Stomach (tissue), 9 donors: ENCODE measurements around the gene HOXB3. TPM values are rescaled to one million over a fixed set of nuclear protein-coding genes. Genes with fewer than 3 reads are reported as not detected.
"Not testable (repeated sequence)": the region's sequence is repeated elsewhere in the genome, so short reads cannot be mapped to it uniquely, and the experiment has no call there.

ENCODE experiments used
- DNase-seq, 2 donors: peaks; one replicate each; pipeline versions ENCODE4 v3.0.0 to v3.0.0-alpha.2; 2013 to 2019
- H3K27ac ChIP-seq, 5 donors: fragments of 200-600 bp in 4 of 5; sonication (generic) in 4 of 5; one replicate each; pipeline ENCODE4 v1.5.1; 2013 to 2019; ENCODE audit warnings: mild to moderate bottlenecking in 1 of 5, moderate library complexity in 1 of 5
- H3K27me3 ChIP-seq, 3 donors: fragments of 200-600 bp; sonication (generic); one replicate each; pipeline ENCODE4 v1.5.1; 2017 to 2019; ENCODE audit warnings: mixed run types in 1 of 3
- H3K36me3 ChIP-seq, 4 donors: fragments of 200-600 bp; sonication (generic); 1 replicate in 3 of 4; 2 replicates in 1 of 4; pipeline ENCODE4 v1.5.1; 2016 to 2019
- H3K4me1 ChIP-seq, 4 donors: fragments of 200-600 bp; sonication (generic); one replicate each; pipeline ENCODE4 v1.5.1; 2016 to 2019
- H3K4me3 ChIP-seq, 4 donors: fragments of 200-600 bp; sonication (generic) in 3 of 4; one replicate each; pipeline ENCODE4 v1.5.1; 2016 to 2019; ENCODE audit warnings: mild to moderate bottlenecking in 1 of 4
- H3K9me3 ChIP-seq, 4 donors: fragments of 200-600 bp; sonication (generic); one replicate each; pipeline ENCODE4 v1.5.1; 2016 to 2019
- CTCF ChIP-seq, 7 experiments: fragments of 450-650 bp in 4 of 7; fragments of 200-600 bp in 3 of 7; sonication (generic) in 3 of 7; IDR thresholded peaks; one replicate each; pipeline ENCODE4 v1.5.1; 2016 to 2019; ENCODE audit warnings: antibody characterized with exemption in 7 of 7, control low read depth in 2 of 7, mild to moderate bottlenecking in 1 of 7
- EP300 ChIP-seq: sonication (generic); formaldehyde crosslinking; IDR thresholded peaks from one replicate; pipeline ENCODE4 v1.6.1; 2017; ENCODE audit warnings: antibody characterized with exemption
- POLR2A ChIP-seq, 4 donors: fragments of 450-650 bp; IDR thresholded peaks; one replicate each; pipeline ENCODE4 v1.6.1; 2016; ENCODE audit warnings: antibody characterized with exemption in 4 of 4, control low read depth in 2 of 4, mild to moderate bottlenecking in 1 of 4, moderate library complexity in 1 of 4
- POLR2AphosphoS5 ChIP-seq, 3 donors: sonication (generic); formaldehyde crosslinking; IDR thresholded peaks; one replicate each; pipeline ENCODE4 v1.6.1; 2016; ENCODE audit warnings: antibody characterized with exemption in 3 of 3
- WGBS, 5 donors: extraction: QIAGEN DNeasy Blood & Tissue Kit in 3 of 5; methylation state at CpG; one replicate each; pipeline versions ENCODE4 v1.1.5 to v1.1.7; 2013 to 2018; 5-methylcytosine and 5-hydroxymethylcytosine counted together
- intact Hi-C: fragments of 100-400 bp; cut with DNase I; formaldehyde crosslinking; loops from one replicate; pipeline ENCODE4 v1.15.1; 2023; ENCODE audit warnings: low total_unique reads
- polyA plus RNA-seq, 3 donors: library from polyadenylated mRNA; stranded (reverse); fragments of 200-250 nt; gene quantifications; one replicate each; pipeline ENCODE4 v1.2.3, GENCODE V29; 2013
- total RNA-seq, 5 donors: library from RNA; depleted of rRNA; stranded (reverse); fragments of >200 nt; gene quantifications; one replicate each; pipeline versions ENCODE4 v1.1.0 to v1.2.3, GENCODE V29; 2014 to 2016
- donor health status: healthy with polysubstance abuse.
- donor health status: Bipolar disorder and iron deficiency.
- donor health status: healthy.

HOXB3 gene
- total and polyA plus RNA-seq, 8 donors: 2.8 to 77.6 (median 10.3) TPM

- no peaks in the 10 kb centered on the region for H3K36me3 ChIP-seq
- H3K4me1 ChIP-seq: peaks cover 0 to 13% (median 4%) of the 10 kb centered on the region in 4 donors
- TF ChIP-seq POLR2AphosphoS5 (IDR thresholded peaks at IDR 0.05) (no peak), EP300 (no peak), CTCF (IDR thresholded peaks at IDR 0.05) (no peak), POLR2A (IDR thresholded peaks at IDR 0.05) (no peak)
- H3K27me3 ChIP-seq: peaks cover 0 to 92% (median 29%) of the 10 kb centered on the region in 3 donors
- intact Hi-C loops: no loop called here
- peak overlapping the region in 1 of 4 donors; percentile 26 for H3K4me3 ChIP-seq
- no peak for DNase-seq
- H3K27ac ChIP-seq: no peak overlapping the region
- 30 to 50% (median 35%) methylated on average over 6 of the region's 6 CpGs for WGBS, 5 donors
- no peaks in the 10 kb centered on the region for H3K9me3 ChIP-seq
These were observed 76.2 kb downstream of the HOXB3 start for GRCh38 chr17:48513666-48514455.

GRCh38 chr17:48513097-48513496 is 76.9 kb downstream of the HOXB3 start:
- intact Hi-C loops: no loop called here
- Histone ChIP-seq H3K9me3 (no peaks in the 10 kb centered on the region), H3K4me3 (peak overlapping the region in 1 of 4 donors; percentile 26), H3K27ac (no peak overlapping the region), H3K36me3 (no peaks in the 10 kb centered on the region), H3K27me3 (peaks cover 0 to 92% (median 25%) of the 10 kb centered on the region in 3 donors), H3K4me1 (peaks cover 0 to 13% (median 4%) of the 10 kb centered on the region in 4 donors)
- 22 to 48% (median 32%) methylated on average over 7 of the region's 7 CpGs for WGBS, 5 donors
- DNase-seq: peak in 1 of 2 donors; percentile 47
- TF ChIP-seq POLR2A (IDR thresholded peaks at IDR 0.05): no peak

GRCh38 chr17:48510761-48511604 is 79.1 kb downstream of the HOXB3 start:
- H3K9me3 ChIP-seq: no peaks in the 10 kb centered on the region
- WGBS, 5 donors: 75 to 83% (median 83%) methylated on average over 7 of the region's 7 CpGs
- no peak for DNase-seq
- H3K4me3 ChIP-seq: no peak overlapping the region
- H3K27ac ChIP-seq: no peak overlapping the region
- intact Hi-C loops: no loop called here
- H3K36me3 ChIP-seq: no peaks in the 10 kb centered on the region
- H3K27me3 ChIP-seq: peaks cover 0 to 81% (median 19%) of the 10 kb centered on the region in 3 donors
- TF ChIP-seq EP300 (no peak), POLR2A (IDR thresholded peaks at IDR 0.05) (no peak), POLR2AphosphoS5 (IDR thresholded peaks at IDR 0.05) (no peak), CTCF (IDR thresholded peaks at IDR 0.05) (no peak)
- H3K4me1 ChIP-seq: peaks cover 0 to 17% (median 5%) of the 10 kb centered on the region in 4 donors

- Histone ChIP-seq H3K36me3 (no peaks in the 10 kb centered on the region), H3K4me1 (peaks cover 0 to 22% (median 8%) of the 10 kb centered on the region in 4 donors), H3K27ac (no peak overlapping the region), H3K9me3 (no peaks in the 10 kb centered on the region), H3K27me3 (peaks cover 0 to 75% (median 17%) of the 10 kb centered on the region in 3 donors), H3K4me3 (no peak overlapping the region)
- WGBS, 5 donors: 78 to 98% (median 92%) methylated on average over 2 of the region's 2 CpGs
- DNase-seq: no peak
- no peak for TF ChIP-seq CTCF (IDR thresholded peaks at IDR 0.05)
- no peak for TF ChIP-seq POLR2AphosphoS5 (IDR thresholded peaks at IDR 0.05)
- no peak for TF ChIP-seq POLR2A (IDR thresholded peaks at IDR 0.05)
- no peak for TF ChIP-seq EP300
- intact Hi-C loops: no loop called here
These were observed 79.7 kb downstream of the HOXB3 start for GRCh38 chr17:48510381-48510760.

- DNase-seq, H3K4me3 ChIP-seq, H3K27ac ChIP-seq, H3K9me3 ChIP-seq, intact Hi-C loops, H3K36me3 ChIP-seq: not testable (repeated sequence)
- WGBS, 5 donors: 85 to 98% (median 94%) methylated on average over 7 of the region's 7 CpGs
- H3K27me3 ChIP-seq: peaks cover 0 to 69% (median 13%) of the 10 kb centered on the region in 3 donors
- peaks cover 0 to 22% (median 9%) of the 10 kb centered on the region in 4 donors for H3K4me1 ChIP-seq
These were observed 80.3 kb downstream of the HOXB3 start for GRCh38 chr17:48509708-48510107.
